ENCODE data around the gene TBC1D1.

GRCh38 chr4:37865450-37865849 lies 25.4 kb upstream of the TBC1D1 start:
- TF ChIP-seq CTCF (IDR thresholded peaks at IDR 0.05) (no peak), POLR2A (IDR thresholded peaks at IDR 0.05) (no peak), POLR2AphosphoS5 (IDR thresholded peaks at IDR 0.05) (no peak), EP300 (IDR thresholded peaks at IDR 0.05; ENCODE audit: low read depth) (no peak)

All from transverse colon (tissue), 4 donors.